Measurements from ENCODE around the gene FBLN1.
"Not testable (repeated sequence)": the region's sequence is repeated elsewhere in the genome, so short reads cannot be mapped to it uniquely, and the experiment has no call there.

Gene FBLN1

GRCh38 chr22:45541382-45541979 lies 38.8 kb downstream of the FBLN1 start:
- no peak overlapping the region for H3K9ac ChIP-seq
- H2AFZ ChIP-seq = no peak overlapping the region
- H3K9me3 ChIP-seq (ENCODE audit: control insufficient read depth, low read length) = no peaks in the 10 kb centered on the region
- no peak for TF ChIP-seq CTCF (IDR thresholded peaks at IDR 0.05)
- no peak overlapping the region for H3K4me2 ChIP-seq (ENCODE audit: low read length)
- H3K79me2 ChIP-seq = peaks cover 2% of the 10 kb centered on the region
- H3K27me3 ChIP-seq (ENCODE audit: control insufficient read depth, insufficient read depth, low read length) = no peaks in the 10 kb centered on the region
- peak overlapping the region; percentile 67 for H3K27ac ChIP-seq
- no peak overlapping the region for H3K4me3 ChIP-seq (ENCODE audit: low read depth, low read length)
- H3K4me1 ChIP-seq = peaks cover 47% of the 10 kb centered on the region
- H3K36me3 ChIP-seq (ENCODE audit: control insufficient read depth, insufficient read depth, low read length) = no peaks in the 10 kb centered on the region

GRCh38 chr22:45542001-45542520 lies 39.4 kb downstream of the FBLN1 start:
- Histone ChIP-seq H2AFZ (no peak overlapping the region), H3K27ac (peak overlapping the region; percentile 67), H3K9me3 (ENCODE audit: control insufficient read depth, low read length) (no peaks in the 10 kb centered on the region), H3K9ac (no peak overlapping the region), H3K4me3 (ENCODE audit: low read depth, low read length) (no peak overlapping the region), H3K36me3 (ENCODE audit: control insufficient read depth, insufficient read depth, low read length) (no peaks in the 10 kb centered on the region), H3K27me3 (ENCODE audit: control insufficient read depth, insufficient read depth, low read length) (no peaks in the 10 kb centered on the region), H3K79me2 (peaks cover 2% of the 10 kb centered on the region), H3K4me1 (peaks cover 43% of the 10 kb centered on the region), H3K4me2 (ENCODE audit: low read length) (no peak overlapping the region)
- TF ChIP-seq CTCF (IDR thresholded peaks at IDR 0.05) = peak; percentile 19

GRCh38 chr22:45542736-45543135 lies 40.1 kb downstream of the FBLN1 start:
- H3K4me2 ChIP-seq (ENCODE audit: low read length); H3K36me3 ChIP-seq (ENCODE audit: control insufficient read depth, insufficient read depth, low read length); H3K9ac ChIP-seq; H3K79me2 ChIP-seq; H3K27me3 ChIP-seq (ENCODE audit: control insufficient read depth, insufficient read depth, low read length); H3K9me3 ChIP-seq (ENCODE audit: control insufficient read depth, low read length); H2AFZ ChIP-seq; H3K4me3 ChIP-seq (ENCODE audit: low read depth, low read length): not testable (repeated sequence)
- H3K27ac ChIP-seq = peak overlapping the region; percentile 67
- peaks cover 37% of the 10 kb centered on the region for H3K4me1 ChIP-seq

- H3K36me3 ChIP-seq (ENCODE audit: control insufficient read depth, insufficient read depth, low read length) = no peaks in the 10 kb centered on the region
- TF ChIP-seq CTCF (IDR thresholded peaks at IDR 0.05) = no peak
- no peak overlapping the region for H3K4me3 ChIP-seq (ENCODE audit: low read depth, low read length)
- H3K79me2 ChIP-seq = peaks cover 2% of the 10 kb centered on the region
- H3K4me2 ChIP-seq (ENCODE audit: low read length) = no peak overlapping the region
- no peak overlapping the region for H2AFZ ChIP-seq
- peak overlapping the region; percentile 67 for H3K27ac ChIP-seq
- peaks cover 34% of the 10 kb centered on the region for H3K4me1 ChIP-seq
- no peaks in the 10 kb centered on the region for H3K9me3 ChIP-seq (ENCODE audit: control insufficient read depth, low read length)
- no peak overlapping the region for H3K9ac ChIP-seq
- H3K27me3 ChIP-seq (ENCODE audit: control insufficient read depth, insufficient read depth, low read length) = no peaks in the 10 kb centered on the region
These were observed 40.6 kb downstream of the FBLN1 start for GRCh38 chr22:45543243-45543642.

- H3K9me3 ChIP-seq (ENCODE audit: control insufficient read depth, low read length) = no peaks in the 10 kb centered on the region
- H3K4me2 ChIP-seq (ENCODE audit: low read length) = peak overlapping the region; percentile 13
- no peaks in the 10 kb centered on the region for H3K36me3 ChIP-seq (ENCODE audit: control insufficient read depth, insufficient read depth, low read length)
- H3K79me2 ChIP-seq = no peaks in the 10 kb centered on the region
- no peak overlapping the region for H3K9ac ChIP-seq
- peaks cover 27% of the 10 kb centered on the region for H3K4me1 ChIP-seq
- no peaks in the 10 kb centered on the region for H3K27me3 ChIP-seq (ENCODE audit: control insufficient read depth, insufficient read depth, low read length)
- no peak for TF ChIP-seq CTCF (IDR thresholded peaks at IDR 0.05)
- H2AFZ ChIP-seq = no peak overlapping the region
- H3K27ac ChIP-seq = peak overlapping the region; percentile 67
- H3K4me3 ChIP-seq (ENCODE audit: low read depth, low read length) = no peak overlapping the region
These were observed 42.0 kb downstream of the FBLN1 start for GRCh38 chr22:45544588-45545170.
